GM21723 (cell line): Measurements from ENCODE around the gene DNAH3.
"Not testable (repeated sequence)": the region's sequence is repeated elsewhere in the genome, so short reads cannot be mapped to it uniquely, and the experiment has no call there.

ENCODE experiments used
- ATAC-seq: cut with Tn5 transposase; IDR thresholded peaks from one replicate; pipeline ENCODE4 v1.9.1; 2021; ENCODE audit warnings: mild to moderate bottlenecking, moderate library complexity; ENCODE audit not compliant: unreplicated experiment

DNAH3 gene

GRCh38 chr16:21150375-21151001 is at the start of gene DNAH3:
Gene DNAH3 (minus strand): TSS chr16:21150846. CDS start chr16:21150319, 527 bp downstream.
- ATAC-seq, result no peak

GRCh38 chr16:21199607-21200218 is 49.1 kb upstream of the DNAH3 start:
- no peak for ATAC-seq

DNA sequence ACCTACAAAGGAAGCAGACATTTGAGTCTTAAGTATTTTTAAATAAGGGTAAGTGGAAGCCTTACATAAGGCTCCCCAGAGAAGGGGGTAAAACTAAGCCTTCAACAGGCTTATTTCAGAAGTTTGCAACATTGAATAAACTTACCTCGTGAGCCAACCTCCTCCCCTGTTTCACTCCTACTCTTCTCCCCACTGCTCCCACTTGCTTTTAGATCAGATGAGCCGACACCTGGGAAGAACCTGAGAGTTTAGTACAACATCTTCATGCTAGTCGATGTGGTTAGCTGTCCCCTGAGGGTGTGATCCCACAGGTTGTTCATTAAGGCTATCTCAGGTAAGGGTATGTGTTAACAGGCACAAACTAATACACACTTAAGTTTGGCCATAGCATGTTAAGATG is 47.0 kb upstream of the DNAH3 start:
- no peak for ATAC-seq

DNA sequence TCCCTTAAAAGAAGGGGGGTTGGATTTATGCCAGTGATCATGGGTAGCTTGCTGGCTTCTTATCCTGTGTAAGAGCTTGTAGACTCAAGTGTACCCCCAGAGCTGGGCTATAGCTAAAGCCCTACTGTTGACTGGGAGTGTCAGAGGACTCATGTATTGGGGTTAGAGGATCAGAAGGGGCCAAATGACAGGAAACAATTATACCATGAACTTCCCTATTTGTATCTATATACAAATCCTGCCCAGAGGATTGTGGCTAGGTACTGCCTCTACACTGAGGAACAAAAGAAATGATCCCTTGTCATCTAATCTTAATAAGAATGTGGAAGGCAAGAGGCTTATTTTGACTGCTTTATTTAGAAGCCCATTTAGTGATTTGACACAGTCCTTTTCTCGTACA is 46.5 kb upstream of the DNAH3 start:
- ATAC-seq, result no peak

DNA sequence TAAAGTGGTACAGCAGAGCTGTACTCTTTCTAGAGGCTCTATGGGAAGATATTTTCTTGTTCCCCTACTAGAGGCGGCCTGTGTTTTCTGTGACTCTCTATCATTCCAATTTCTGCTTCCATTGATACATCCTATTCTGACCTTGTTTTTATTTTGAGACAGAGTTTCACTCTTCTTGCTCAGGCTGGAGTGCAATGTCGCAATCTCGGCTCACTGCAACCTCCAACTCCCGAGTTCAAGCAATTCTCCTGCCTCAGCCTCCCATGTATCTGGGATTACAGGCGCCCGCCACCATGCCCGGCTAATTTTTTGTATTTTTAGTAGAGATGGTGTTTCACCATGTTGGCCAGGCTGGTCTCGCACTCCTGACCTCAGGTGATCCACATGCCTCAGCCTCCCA is 44.7 kb upstream of the DNAH3 start:
- ATAC-seq, result not testable (repeated sequence)

- no peak for ATAC-seq
Observed at GRCh38 chr16:21194771-21195301, 44.2 kb upstream of the DNAH3 start.

DNA sequence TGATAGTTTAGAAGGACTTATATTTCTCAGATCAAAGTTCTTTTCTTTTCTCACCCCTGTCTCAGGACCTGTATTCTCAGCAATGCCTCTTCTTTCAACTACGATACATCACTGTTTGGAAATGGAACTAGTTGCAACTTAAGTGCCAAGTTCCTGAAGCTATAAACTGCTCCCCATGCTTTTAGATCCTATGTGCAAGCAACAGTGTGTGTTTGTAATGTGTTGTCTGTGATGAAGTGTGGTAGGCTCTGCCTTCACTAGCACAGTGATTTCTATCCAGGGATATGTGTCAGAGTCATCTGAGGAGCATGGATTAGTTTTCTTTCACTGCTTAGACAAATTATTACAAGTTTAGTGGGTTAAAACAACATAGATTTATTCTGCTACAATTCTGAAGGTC is 42.3 kb upstream of the DNAH3 start:
- ATAC-seq, result no peak

- no peak for ATAC-seq
Observed at GRCh38 chr16:21190599-21190998, 40.0 kb upstream of the DNAH3 start.

- ATAC-seq, result no peak
Observed at GRCh38 chr16:21190013-21190412, 39.4 kb upstream of the DNAH3 start.

DNA sequence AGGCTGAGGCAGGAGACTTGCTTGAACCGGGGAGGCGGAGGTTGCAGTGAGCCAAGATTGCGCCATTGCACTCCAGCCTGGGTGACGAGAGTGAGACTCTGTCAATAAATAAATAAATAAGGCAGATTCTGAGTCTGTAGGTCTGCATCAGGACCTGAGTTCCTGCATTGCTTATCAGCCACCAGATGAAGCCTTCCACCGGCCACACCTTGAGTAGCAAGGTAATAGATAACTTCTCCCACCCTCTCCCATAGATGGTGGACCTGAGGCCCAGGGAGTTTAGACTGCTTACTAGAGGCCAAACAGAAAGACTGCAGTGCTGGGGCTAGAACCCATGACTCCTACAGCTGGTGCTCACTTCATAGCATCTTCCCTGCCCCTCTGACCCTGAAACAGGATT is 38.7 kb upstream of the DNAH3 start:
- ATAC-seq, result no peak

- ATAC-seq, result no peak
Observed at GRCh38 chr16:21186326-21186691, 35.7 kb upstream of the DNAH3 start.

- ATAC-seq, result no peak
Observed at GRCh38 chr16:21185659-21186325, 35.1 kb upstream of the DNAH3 start.

GRCh38 chr16:21184834-21185233 is 34.2 kb upstream of the DNAH3 start:
- ATAC-seq, result no peak

GRCh38 chr16:21183995-21184394 is 33.3 kb upstream of the DNAH3 start:
- no peak for ATAC-seq

DNA sequence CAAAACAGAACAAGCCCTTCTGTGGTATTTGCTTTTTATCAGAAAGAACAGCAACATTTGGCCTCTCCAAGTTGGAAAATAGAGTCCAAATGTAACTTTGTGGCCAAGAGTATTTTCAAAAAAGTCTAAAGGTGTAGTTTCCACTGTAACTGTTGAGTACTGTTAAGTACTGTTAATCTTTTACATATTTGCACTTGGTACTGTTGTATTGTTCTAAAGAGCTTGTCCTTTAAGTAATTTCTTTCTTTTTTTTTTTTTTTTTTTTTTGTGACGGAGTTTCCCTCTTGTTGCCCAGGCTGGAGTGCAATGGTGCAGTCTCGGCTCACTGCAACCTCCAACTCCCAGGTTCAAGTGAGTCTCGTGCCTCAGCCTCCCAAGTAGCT is 29.3 kb upstream of the DNAH3 start:
- ATAC-seq, result no peak

DNA sequence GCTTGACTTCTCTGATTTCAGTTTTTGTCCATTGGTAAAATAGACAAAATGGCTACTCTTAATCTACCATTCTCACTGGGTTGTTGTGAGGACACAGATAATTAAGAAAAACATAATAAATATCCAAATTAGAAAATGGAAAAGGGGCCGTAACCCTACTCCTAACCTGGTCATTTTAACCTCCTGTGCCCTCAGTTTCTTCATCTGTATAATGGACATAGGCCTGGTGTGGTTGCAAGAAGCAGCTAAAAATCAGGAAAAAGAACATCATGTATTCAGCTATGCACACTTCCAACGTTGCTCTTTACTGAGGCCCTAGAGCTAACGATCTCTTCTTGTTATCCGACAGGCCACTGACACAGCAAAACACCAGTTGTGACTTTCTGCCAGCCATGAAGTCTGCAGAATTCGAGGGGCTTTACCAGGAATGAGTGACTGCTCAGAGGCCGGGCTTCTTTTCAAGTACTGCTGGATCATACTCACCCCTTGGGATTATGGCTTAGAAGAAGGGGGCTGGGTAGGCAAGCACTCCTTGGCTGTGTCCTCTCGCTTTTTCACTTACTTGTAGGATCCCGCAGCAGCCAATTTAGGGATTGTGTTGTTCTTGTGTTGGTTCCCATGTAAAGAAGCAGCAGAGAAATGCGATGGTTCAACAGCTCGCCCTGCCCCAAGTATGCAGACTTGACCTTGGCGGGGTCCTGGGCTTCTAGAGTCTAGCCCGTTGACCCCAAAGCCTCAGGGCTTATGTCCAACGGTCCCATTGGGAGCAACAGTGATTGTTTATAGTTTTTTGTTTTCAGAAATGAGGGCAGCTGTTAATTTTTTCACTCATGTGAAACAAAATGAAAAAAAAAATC is 28.7 kb upstream of the DNAH3 start:
- no peak for ATAC-seq

DNA sequence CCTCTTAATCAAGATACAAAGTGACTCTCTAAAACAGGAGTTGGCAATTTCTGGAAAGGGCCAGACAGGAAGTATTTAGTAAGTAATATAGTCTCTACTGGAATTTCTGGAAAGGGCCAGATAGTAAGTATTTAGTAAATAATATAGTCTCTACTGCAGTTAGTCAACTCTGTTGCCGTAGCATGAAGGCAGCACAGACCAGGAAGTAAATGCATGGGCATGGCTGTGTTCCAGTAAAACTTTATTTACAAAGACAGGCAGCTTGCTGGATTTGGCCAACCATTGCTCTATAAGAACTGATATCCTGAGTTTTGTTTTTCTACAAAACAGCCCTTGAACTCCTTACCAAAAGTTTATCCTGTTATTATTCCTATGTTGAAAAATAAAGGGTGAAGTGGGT is 24.8 kb upstream of the DNAH3 start:
- ATAC-seq, result no peak

- ATAC-seq, result no peak
Observed at GRCh38 chr16:21172650-21173049, 22.0 kb upstream of the DNAH3 start.

DNA sequence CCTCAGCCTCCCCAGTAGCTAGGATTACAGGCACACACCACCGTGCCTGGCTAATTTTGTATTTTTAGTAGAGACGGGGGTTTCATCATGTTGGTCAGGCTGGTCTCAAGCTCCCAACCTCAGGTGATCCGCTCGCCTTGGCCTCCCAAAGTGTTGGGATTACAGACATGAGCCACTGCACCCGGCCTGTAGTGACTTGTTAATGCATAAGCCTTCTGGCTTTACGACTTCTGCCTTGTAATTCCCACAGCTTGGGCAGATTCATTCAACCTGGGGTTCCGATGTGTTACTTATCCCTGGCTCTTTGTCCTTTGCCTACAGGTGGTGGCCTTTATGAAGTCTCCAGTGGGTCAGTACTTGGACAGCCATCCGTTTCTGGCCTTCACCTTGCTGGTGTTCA is 19.5 kb upstream of the DNAH3 start:
- ATAC-seq, result not testable (repeated sequence)

DNA sequence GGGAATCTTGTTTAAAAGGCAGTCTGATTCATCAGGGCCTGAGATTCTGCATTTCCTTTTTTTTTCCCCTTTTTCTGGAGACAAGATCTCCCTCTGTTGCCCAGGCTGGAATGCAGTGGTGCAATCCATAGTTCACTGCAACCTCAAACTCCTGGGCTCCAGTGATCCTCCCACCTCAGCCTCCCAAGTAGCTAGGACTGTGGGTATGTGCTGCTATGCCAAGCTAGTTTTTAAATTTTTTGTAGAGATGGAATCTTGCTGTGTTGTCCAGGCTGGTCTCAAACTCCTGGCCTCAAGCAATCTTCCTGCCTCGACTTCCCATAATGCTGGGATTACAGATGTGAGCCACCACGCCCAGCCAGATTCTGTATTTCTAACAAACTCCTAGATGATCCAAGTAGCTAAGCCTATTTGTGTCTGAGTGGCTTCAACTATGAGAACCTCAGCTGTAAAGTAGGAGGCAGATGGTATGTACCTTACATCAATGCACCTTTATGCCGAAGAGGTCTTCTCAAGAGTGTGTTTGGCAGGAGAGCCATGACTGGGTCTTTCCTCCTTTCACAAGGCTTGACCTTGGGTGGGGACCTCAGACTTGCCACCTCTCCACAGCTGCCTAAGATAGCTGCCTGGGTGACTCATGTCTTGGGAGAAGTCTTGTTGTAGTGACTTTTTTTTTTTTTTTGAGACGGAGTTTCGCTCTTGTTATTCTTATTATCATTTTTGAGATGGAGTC is 18.8 kb upstream of the DNAH3 start:
- no peak for ATAC-seq
